Activated naive CD8-positive, alpha-beta T cell (primary cell): Measurements from ENCODE around the gene FREM3.
"Not testable (repeated sequence)": the region's sequence is repeated elsewhere in the genome, so short reads cannot be mapped to it uniquely, and the experiment has no call there.

Experiments
- H3K27ac Mint-ChIP-seq: one replicate; pipeline ENCODE4 v1.8.0; 2021; ENCODE audit warnings: mixed read lengths
- H3K27me3 Mint-ChIP-seq: one replicate; pipeline ENCODE4 v1.8.0; 2021; ENCODE audit warnings: mixed read lengths
- H3K36me3 Mint-ChIP-seq: one replicate; pipeline ENCODE4 v1.8.0; 2021; ENCODE audit warnings: mixed read lengths
- H3K4me1 Mint-ChIP-seq: one replicate; pipeline ENCODE4 v1.8.0; 2021; ENCODE audit warnings: low read depth, mixed read lengths
- H3K4me3 Mint-ChIP-seq: one replicate; pipeline ENCODE4 v1.8.0; 2021; ENCODE audit warnings: mild to moderate bottlenecking, mixed read lengths
- H3K9me3 Mint-ChIP-seq: one replicate; pipeline ENCODE4 v1.8.0; 2021; ENCODE audit warnings: low read depth, mixed read lengths

The FREM3 gene

GRCh38 chr4:143700416-143701352, at the start of gene FREM3:
TSS of gene FREM3 (minus strand) at chr4:143700675. CDS start at chr4:143700675, 0 bp downstream.
- Mint-ChIP-seq H3K4me1 (peaks cover 28% of the 10 kb centered on the region), H3K9me3 (peaks cover 5% of the 10 kb centered on the region), H3K27me3 (peaks cover 24% of the 10 kb centered on the region), H3K36me3 (peaks cover 7% of the 10 kb centered on the region), H3K4me3 (peak within 1 kb of the TSS; percentile 75), H3K27ac (peak within 1 kb of the TSS; percentile 66)

- Mint-ChIP-seq H3K36me3 (peaks cover 5% of the 10 kb centered on the region), H3K4me1 (no peaks in the 10 kb centered on the region), H3K4me3 (no peak overlapping the region), H3K27me3 (no peaks in the 10 kb centered on the region), H3K9me3 (no peaks in the 10 kb centered on the region), H3K27ac (no peak overlapping the region)
Measured at GRCh38 chr4:143745874-143746273, 45.4 kb upstream of the FREM3 start.

GRCh38 chr4:143743591-143743990, 43.1 kb upstream of the FREM3 start:
- Mint-ChIP-seq H3K4me1 (no peaks in the 10 kb centered on the region), H3K4me3 (no peak overlapping the region), H3K36me3 (peaks cover 2% of the 10 kb centered on the region), H3K27ac (no peak overlapping the region), H3K27me3 (no peaks in the 10 kb centered on the region), H3K9me3 (no peaks in the 10 kb centered on the region)

- Mint-ChIP-seq H3K36me3 (peaks cover 2% of the 10 kb centered on the region), H3K4me3 (no peak overlapping the region), H3K9me3 (no peaks in the 10 kb centered on the region)
Measured at GRCh38 chr4:143742834-143743233, 42.4 kb upstream of the FREM3 start.

GRCh38 chr4:143736861-143737260, 36.4 kb upstream of the FREM3 start:
- Mint-ChIP-seq H3K4me1 (no peaks in the 10 kb centered on the region), H3K9me3 (no peaks in the 10 kb centered on the region), H3K4me3 (no peak overlapping the region), H3K27me3 (no peaks in the 10 kb centered on the region), H3K36me3 (no peaks in the 10 kb centered on the region), H3K27ac (no peak overlapping the region)

More at GRCh38 chr4:143742834-143743233, 42.4 kb upstream of the FREM3 start:
- no peaks in the 10 kb centered on the region for H3K27me3 Mint-ChIP-seq
- H3K27ac Mint-ChIP-seq, result no peak overlapping the region
- H3K4me1 Mint-ChIP-seq, result no peaks in the 10 kb centered on the region

GRCh38 chr4:143736061-143736460, 35.6 kb upstream of the FREM3 start:
- H3K4me1 Mint-ChIP-seq, H3K27ac Mint-ChIP-seq, H3K36me3 Mint-ChIP-seq, H3K27me3 Mint-ChIP-seq, H3K9me3 Mint-ChIP-seq, H3K4me3 Mint-ChIP-seq: not testable (repeated sequence)

- no peak overlapping the region for H3K27ac Mint-ChIP-seq
- H3K9me3 Mint-ChIP-seq, result no peaks in the 10 kb centered on the region
- H3K4me3 Mint-ChIP-seq, result no peak overlapping the region
- H3K36me3 Mint-ChIP-seq, result peaks cover 2% of the 10 kb centered on the region
- H3K4me1 Mint-ChIP-seq, result no peaks in the 10 kb centered on the region
- H3K27me3 Mint-ChIP-seq, result no peaks in the 10 kb centered on the region
Measured at GRCh38 chr4:143728166-143728565, 27.7 kb upstream of the FREM3 start.

- Mint-ChIP-seq H3K9me3 (no peaks in the 10 kb centered on the region), H3K4me3 (no peak overlapping the region), H3K36me3 (peaks cover 2% of the 10 kb centered on the region), H3K27ac (no peak overlapping the region), H3K27me3 (no peaks in the 10 kb centered on the region), H3K4me1 (no peaks in the 10 kb centered on the region)
Measured at GRCh38 chr4:143726714-143727113, 26.2 kb upstream of the FREM3 start.

GRCh38 chr4:143721317-143721716, 20.8 kb upstream of the FREM3 start:
- no peaks in the 10 kb centered on the region for H3K9me3 Mint-ChIP-seq
- no peaks in the 10 kb centered on the region for H3K36me3 Mint-ChIP-seq
- no peak overlapping the region for H3K4me3 Mint-ChIP-seq
- no peaks in the 10 kb centered on the region for H3K4me1 Mint-ChIP-seq
- no peaks in the 10 kb centered on the region for H3K27me3 Mint-ChIP-seq
- no peak overlapping the region for H3K27ac Mint-ChIP-seq

GRCh38 chr4:143718748-143719147, 18.3 kb upstream of the FREM3 start:
- not testable (repeated sequence) for H3K27me3 Mint-ChIP-seq, H3K4me3 Mint-ChIP-seq, H3K36me3 Mint-ChIP-seq, H3K27ac Mint-ChIP-seq, H3K4me1 Mint-ChIP-seq, H3K9me3 Mint-ChIP-seq

- Mint-ChIP-seq H3K9me3 (no peaks in the 10 kb centered on the region), H3K4me3 (no peak overlapping the region), H3K27me3 (no peaks in the 10 kb centered on the region), H3K4me1 (no peaks in the 10 kb centered on the region), H3K36me3 (no peaks in the 10 kb centered on the region), H3K27ac (no peak overlapping the region)
Measured at GRCh38 chr4:143713955-143714625, 13.6 kb upstream of the FREM3 start.

- H3K9me3 Mint-ChIP-seq, result no peaks in the 10 kb centered on the region
- H3K27me3 Mint-ChIP-seq, result no peaks in the 10 kb centered on the region
- H3K4me3 Mint-ChIP-seq, result no peak overlapping the region
- no peaks in the 10 kb centered on the region for H3K36me3 Mint-ChIP-seq
- no peak overlapping the region for H3K27ac Mint-ChIP-seq
- no peaks in the 10 kb centered on the region for H3K4me1 Mint-ChIP-seq
Measured at GRCh38 chr4:143713553-143713952, 13.1 kb upstream of the FREM3 start.

GRCh38 chr4:143712155-143712550, 11.7 kb upstream of the FREM3 start:
- Mint-ChIP-seq H3K9me3 (no peaks in the 10 kb centered on the region), H3K27ac (no peak overlapping the region), H3K4me1 (no peaks in the 10 kb centered on the region), H3K4me3 (no peak overlapping the region), H3K36me3 (no peaks in the 10 kb centered on the region), H3K27me3 (no peaks in the 10 kb centered on the region)

- Mint-ChIP-seq H3K4me3 (no peak overlapping the region), H3K9me3 (peaks cover 3% of the 10 kb centered on the region), H3K36me3 (peaks cover 2% of the 10 kb centered on the region), H3K27ac (no peak overlapping the region), H3K4me1 (no peaks in the 10 kb centered on the region), H3K27me3 (no peaks in the 10 kb centered on the region)
Measured at GRCh38 chr4:143711543-143712154, 11.2 kb upstream of the FREM3 start.

GRCh38 chr4:143701365-143701764, 890 bp upstream of the FREM3 start:
- Mint-ChIP-seq H3K27me3 (peaks cover 24% of the 10 kb centered on the region), H3K36me3 (peaks cover 7% of the 10 kb centered on the region), H3K9me3 (peaks cover 5% of the 10 kb centered on the region), H3K4me3 (peak overlapping the region; percentile 75), H3K27ac (peak overlapping the region; percentile 66), H3K4me1 (peaks cover 28% of the 10 kb centered on the region)
